NCI-H748 (cell line): ENCODE measurements around the gene PDCL2.
"Not testable (repeated sequence)": the region's sequence is repeated elsewhere in the genome, so short reads cannot be mapped to it uniquely, and the experiment has no call there.

Experiments
- DNase-seq: peaks from one replicate; lab custom pipeline; 2025; ENCODE audit not compliant: unreplicated experiment; lab: John Stamatoyannopoulos, UW

Gene PDCL2

GRCh38 chr4:55598641-55599040, 6.6 kb upstream of the PDCL2 start:
- no peak for DNase-seq

GRCh38 chr4:55588160-55588559, 3.9 kb downstream of the PDCL2 start:
- no peak for DNase-seq

DNA sequence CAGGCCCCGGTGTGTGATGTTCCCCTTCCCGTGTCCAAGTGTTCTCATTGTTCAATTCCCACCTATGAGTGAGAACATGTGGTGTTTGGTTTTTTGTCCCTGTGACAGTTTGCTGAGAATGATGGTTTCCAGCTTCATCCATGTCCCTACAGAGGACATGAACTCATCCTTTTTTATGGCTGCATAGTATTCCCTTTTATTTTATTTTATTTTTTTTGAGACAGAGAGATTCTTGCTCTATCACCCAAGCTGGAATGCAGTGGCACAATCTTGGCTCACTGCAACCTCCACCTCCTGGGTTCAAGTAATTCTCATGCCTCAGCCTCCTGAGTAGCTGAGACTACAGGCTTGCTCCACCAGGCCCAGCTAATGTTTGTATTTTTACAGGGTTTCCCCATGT, 9.3 kb downstream of the PDCL2 start:
- DNase-seq, result not testable (repeated sequence)

DNA sequence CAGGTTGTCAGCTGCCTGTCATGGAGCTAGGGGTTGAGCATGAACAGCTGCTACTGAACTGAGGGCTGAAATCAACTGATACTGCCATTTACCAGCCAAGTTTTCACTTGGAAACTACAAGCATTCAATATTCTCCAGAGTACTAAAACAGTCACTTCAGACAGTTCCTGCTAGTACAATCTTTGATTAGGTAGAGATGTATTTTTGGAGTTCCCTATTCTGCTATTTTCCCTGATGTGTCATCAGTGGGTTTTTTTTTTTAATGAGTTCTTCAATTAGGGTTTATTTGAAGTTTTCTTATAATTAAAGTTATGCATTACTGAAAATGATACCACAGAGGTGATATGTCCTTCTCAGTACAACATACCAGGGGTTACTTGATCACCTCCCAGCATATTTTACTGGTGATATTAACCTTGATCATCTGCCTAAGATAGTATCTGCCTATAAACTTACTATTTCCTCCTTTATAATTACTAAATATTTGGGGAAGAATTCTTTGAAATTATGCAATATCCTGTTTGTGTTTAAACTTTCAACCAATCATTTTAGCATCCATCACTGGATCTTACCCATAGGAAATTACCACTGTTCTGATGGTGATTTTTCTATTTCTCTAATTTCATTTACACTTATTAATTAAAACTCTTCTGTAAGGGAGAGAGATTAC, 13.6 kb downstream of the PDCL2 start:
- DNase-seq, result no peak

- DNase-seq, result no peak
Observed at GRCh38 chr4:55575513-55575912, 16.5 kb downstream of the PDCL2 start.

GRCh38 chr4:55574252-55574651, 17.8 kb downstream of the PDCL2 start:
- no peak for DNase-seq

- no peak for DNase-seq
Observed at GRCh38 chr4:55571806-55572205, 20.2 kb downstream of the PDCL2 start.

GRCh38 chr4:55568905-55569504, 23.0 kb downstream of the PDCL2 start:
- no peak for DNase-seq

DNA sequence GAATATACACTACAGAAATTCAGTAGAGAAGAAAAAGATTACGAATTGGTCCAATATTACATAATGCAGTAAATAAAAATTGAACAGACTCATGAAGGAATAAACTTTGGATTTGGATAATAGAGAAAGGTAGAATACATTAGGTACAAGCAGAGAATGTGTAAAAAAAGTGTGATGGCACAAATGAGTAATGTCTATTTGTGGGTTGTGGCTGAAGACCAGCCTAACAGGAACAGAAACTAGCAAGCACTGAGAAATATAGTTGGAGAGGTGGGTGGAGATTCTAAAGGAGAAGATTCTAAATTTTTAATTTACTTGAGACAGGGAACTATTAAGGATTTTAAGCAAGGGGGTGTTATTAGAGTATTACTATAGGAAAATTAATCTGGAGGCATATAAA, 30.2 kb downstream of the PDCL2 start:
- DNase-seq, result no peak

GRCh38 chr4:55560096-55560495, 31.9 kb downstream of the PDCL2 start:
- DNase-seq, result no peak

DNA sequence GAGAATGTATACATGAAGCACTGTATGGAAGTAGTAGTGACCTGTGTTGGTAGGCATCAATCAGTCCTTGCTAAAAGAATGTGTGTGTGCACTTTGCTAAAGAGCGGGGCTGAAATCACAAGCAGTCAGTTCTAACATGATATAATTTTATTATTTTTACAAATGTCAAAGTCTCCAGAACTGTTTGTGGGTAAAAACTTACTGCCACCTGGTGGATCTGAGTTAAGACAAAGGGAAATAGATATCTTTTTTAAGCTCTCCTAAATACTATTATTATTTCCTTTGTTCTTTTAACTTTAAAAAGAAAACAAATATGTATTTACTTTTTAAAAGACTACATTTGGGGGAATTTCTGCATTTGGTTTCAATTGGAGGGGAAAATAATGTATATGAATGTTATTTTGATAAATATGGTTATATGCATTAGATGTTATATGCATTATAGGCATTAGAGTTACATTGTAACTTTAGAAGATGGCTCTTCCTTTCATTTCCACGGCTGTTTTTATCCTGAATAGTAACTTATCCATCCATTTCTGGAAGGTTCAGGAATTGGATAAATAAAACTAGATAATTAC, 37.5 kb downstream of the PDCL2 start:
- DNase-seq, result no peak

DNA sequence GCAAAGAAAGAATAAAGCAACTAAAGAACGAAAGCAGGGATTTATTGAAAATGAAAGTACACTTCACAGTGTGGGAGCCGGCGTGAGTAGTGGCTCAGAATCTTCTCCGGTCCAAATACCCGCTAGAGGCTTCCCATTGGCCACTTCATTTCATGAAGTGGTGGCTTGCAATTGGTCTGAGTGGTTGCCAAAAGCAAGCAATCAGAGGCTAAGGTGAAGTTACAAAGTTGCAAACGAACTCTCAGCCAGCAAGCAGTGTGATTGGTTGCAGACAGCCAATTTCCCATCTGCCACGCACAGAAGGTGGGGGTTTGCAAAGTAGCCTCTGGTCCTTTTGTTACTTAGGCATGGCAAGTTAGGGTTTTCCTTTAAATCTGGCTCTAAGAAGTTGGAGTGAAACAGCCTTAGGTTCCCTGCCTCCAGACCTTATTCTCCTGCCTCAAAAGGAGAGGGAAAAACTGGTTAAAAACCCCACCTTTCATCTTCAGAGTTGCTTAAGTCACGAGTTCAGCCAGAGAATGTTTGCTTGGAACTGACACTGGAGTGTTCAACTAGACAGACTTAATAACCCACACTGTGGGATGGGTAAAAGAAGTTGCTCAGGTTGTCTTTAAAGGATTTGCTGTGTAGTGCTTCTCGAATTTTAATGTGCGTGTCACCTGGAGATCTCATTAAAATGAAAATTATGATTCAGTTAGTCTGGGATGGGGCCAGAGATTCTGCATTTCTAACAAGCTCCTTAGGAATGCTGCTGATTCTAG, 38.4 kb downstream of the PDCL2 start:
- DNase-seq, result peak; percentile 5

GRCh38 chr4:55551964-55552363, 40.1 kb downstream of the PDCL2 start:
- not testable (repeated sequence) for DNase-seq

DNA sequence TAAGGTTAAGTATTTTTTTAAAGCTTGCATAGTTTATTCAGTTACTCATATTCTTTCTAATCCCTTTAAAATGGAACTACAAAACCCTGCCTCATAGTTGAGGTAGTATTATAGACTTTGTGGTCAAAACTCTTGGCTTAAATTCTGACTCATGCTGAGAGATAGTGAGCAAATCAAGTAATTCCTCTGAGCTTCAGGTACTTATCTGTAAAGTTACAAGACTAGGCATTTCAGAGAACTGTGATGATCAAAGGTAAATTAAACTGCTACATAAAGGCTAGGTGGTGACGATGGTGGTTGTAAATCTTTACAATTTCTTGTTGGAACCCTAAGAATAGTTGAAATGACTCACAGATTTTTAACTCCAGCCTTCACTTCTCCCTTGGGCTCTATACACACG, 42.2 kb downstream of the PDCL2 start:
- no peak for DNase-seq

- no peak for DNase-seq
Observed at GRCh38 chr4:55547918-55548317, 44.1 kb downstream of the PDCL2 start.

DNA sequence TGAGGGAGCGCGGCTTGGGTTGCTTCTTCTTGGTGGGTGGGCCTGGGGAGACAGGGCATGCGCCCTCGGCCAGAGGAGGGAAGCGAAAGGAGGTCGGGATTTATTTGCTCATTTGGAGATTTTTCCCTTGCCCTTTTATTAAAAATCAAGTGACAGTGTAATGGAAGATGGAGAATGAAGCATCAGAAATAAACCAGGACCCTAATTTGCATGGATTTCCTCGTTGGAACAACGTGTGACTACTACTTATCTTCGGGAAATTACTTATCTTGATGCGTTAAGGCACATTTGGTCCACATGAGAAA, 44.6 kb downstream of the PDCL2 start:
- DNase-seq, result peak; percentile 60

DNA sequence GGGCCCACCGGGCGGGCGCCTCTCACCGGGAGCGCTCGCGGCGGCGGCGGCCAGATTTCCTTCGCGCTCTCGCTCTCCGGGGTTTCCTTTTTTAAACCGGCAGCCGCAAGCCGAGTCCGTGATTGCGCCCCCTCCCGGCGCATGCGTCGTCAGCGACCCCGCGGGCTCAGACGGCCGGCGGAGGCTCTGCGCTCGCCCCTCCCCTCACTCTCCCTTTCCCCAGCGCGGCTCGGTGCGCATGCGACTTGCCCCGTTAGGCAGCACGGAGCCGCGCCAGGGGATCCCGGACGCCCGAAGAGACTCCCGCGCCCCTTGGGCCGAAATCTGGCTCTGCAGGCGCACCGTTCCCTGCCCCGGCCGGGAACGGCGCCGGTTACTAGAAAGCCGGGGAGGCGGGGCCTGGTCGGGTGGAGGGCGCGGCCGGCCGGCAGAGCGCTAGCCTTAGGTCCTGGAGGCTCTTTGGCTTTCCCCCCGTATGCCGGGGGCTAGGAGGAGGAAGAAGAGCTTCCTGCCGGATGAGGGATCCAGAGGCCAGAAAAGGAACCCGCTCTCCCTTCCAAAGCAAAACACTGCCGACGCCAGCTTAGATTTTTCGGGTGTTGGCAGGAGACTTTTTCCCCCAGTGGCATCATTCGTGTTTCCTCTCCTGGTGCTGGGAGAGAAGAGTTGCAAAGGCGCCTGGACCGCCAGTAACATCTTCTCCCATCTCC, 45.1 kb downstream of the PDCL2 start, which contains the start of gene CLOCK:
Gene CLOCK (minus strand): TSS at position 154 of the 710 bp plus-strand sequence. CDS start 64,124 bp downstream, outside the sequence.
- peak; percentile 89 for DNase-seq

DNA sequence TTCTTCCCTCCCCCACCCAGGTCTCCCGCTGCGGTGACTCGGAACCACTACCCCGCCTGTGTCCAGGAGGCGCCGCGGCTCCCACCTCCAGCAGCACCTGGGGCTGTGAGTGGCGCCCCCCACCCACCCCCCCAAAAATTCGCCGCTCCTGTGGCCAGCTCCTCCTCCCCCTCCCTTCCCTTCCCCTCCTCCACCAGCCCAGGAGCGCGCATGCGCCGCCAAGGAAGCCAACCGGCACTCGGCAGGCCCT, 45.6 kb downstream of the PDCL2 start:
- DNase-seq, result no peak

GRCh38 chr4:55545641-55546505, 46.2 kb downstream of the PDCL2 start:
- peak; percentile 70 for DNase-seq

DNA sequence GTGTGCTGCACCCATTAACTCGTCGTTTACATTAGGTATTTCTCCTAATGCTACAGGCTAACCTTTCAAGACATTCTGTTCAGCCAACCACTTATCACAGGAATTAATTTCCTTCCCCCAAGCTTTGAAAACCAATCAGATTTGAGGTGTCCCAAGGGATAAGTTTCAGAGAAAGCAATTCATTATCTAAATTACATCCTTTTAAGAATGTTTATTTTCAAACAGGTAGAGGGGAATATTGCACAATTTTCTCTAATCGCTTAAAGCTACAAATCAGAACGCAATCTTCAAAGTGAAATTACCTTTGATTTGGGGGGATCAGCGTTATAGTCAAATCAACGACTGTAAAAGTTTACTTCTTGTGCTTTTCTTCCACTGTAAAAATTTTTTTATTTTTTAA, 46.9 kb downstream of the PDCL2 start:
- DNase-seq, result peak; percentile 25

GRCh38 chr4:55543858-55544257, 48.2 kb downstream of the PDCL2 start:
- peak; percentile 0 for DNase-seq
